Endodermal cell (in vitro differentiated cells): ENCODE data around the gene BATF3. TPM values are rescaled to one million over a fixed set of nuclear protein-coding genes. Genes with fewer than 3 reads are reported as not detected.

Experiments used
- DNase-seq: peaks from one replicate; pipeline ENCODE4 v3.0.0-alpha.2; 2017
- H3K27ac ChIP-seq: 2 replicates; pipeline ENCODE4 v1.5.1; 2013; ENCODE audit warnings: mild to moderate bottlenecking, low read depth, low read length, moderate library complexity
- H3K27me3 ChIP-seq: 2 replicates; pipeline ENCODE4 v1.6.1; 2013; ENCODE audit warnings: mild to moderate bottlenecking, low read length, moderate library complexity; ENCODE audit not compliant: insufficient read depth, control insufficient read depth, poor library complexity, severe bottlenecking
- H3K36me3 ChIP-seq: 2 replicates; pipeline ENCODE4 v1.7.0; 2013; ENCODE audit warnings: mild to moderate bottlenecking, low read length, moderate library complexity; ENCODE audit not compliant: control insufficient read depth, insufficient read depth
- H3K4me1 ChIP-seq: one replicate; pipeline ENCODE4 v1.7.0; 2013; ENCODE audit warnings: low read length; ENCODE audit not compliant: control insufficient read depth, insufficient read depth
- H3K4me3 ChIP-seq: 2 replicates; pipeline ENCODE4 v1.5.1; 2013; ENCODE audit warnings: mild to moderate bottlenecking, low read length, moderate library complexity
- H3K9ac ChIP-seq: 2 replicates; pipeline ENCODE4 v1.6.1; 2013; ENCODE audit warnings: mild to moderate bottlenecking, low read length, moderate library complexity; ENCODE audit not compliant: poor library complexity, severe bottlenecking; ENCODE audit errors: extremely low read depth
- H3K9me3 ChIP-seq: 2 replicates; pipeline ENCODE4 v1.6.1; 2013; ENCODE audit warnings: mild to moderate bottlenecking, low read length, moderate library complexity; ENCODE audit not compliant: control insufficient read depth
- H3K27ac Mint-ChIP-seq: 2 replicates; pipeline ENCODE4 v1.8.0; 2020; ENCODE audit warnings: mixed read lengths
- H3K27me3 Mint-ChIP-seq: 2 replicates; pipeline ENCODE4 v1.8.0; 2021; ENCODE audit warnings: mild to moderate bottlenecking, mixed read lengths; ENCODE audit not compliant: insufficient read depth
- H3K36me3 Mint-ChIP-seq: 2 replicates; pipeline ENCODE4 v1.8.0; 2020; ENCODE audit warnings: low read depth, mixed read lengths
- H3K4me1 Mint-ChIP-seq: 2 replicates; pipeline ENCODE4 v1.8.0; 2020; ENCODE audit warnings: mixed read lengths
- H3K4me3 Mint-ChIP-seq: 2 replicates; pipeline ENCODE4 v1.8.0; 2020; ENCODE audit warnings: mild to moderate bottlenecking, moderate library complexity, mixed read lengths
- H3K9me3 Mint-ChIP-seq: 2 replicates; pipeline ENCODE4 v1.8.0; 2020; ENCODE audit warnings: mild to moderate bottlenecking, mixed read lengths
- WGBS, 2 experiments: methylation state at CpG; one replicate each; pipeline versions ENCODE4 v1.1.5 to v1.1.7; 2013; ENCODE audit warnings: missing lambda C conversion rate in 2 of 2, mixed read lengths in 1 of 2; ENCODE audit not compliant: insufficient coverage in 1 of 2, insufficient read length in 1 of 2; 5-methylcytosine and 5-hydroxymethylcytosine counted together
- total RNA-seq, 2 donors: library from RNA; stranded (reverse); fragmentation: NEBNext Ultra II Directional in 1 of 2; extraction: Animal tissue kit (Norgen Biotek cat#: 25700) in 1 of 2; gene quantifications; 2 replicates in 1 of 2; 3 replicates in 1 of 2; pipeline ENCODE4 v1.2.1, GENCODE V29; 2021
- TF ChIP-seq, protein P1 (sequence below): fragments of 200-600 bp; sonication (generic); conservative IDR thresholded peaks from 2 replicates; pipeline ENCODE4 v1.5.0; 2021; ENCODE audit warnings: antibody characterized with exemption, mild to moderate bottlenecking

BATF3 gene
- total RNA-seq, 2 donors from 2014 or later: 1.5 to 4.0 TPM

DNA sequence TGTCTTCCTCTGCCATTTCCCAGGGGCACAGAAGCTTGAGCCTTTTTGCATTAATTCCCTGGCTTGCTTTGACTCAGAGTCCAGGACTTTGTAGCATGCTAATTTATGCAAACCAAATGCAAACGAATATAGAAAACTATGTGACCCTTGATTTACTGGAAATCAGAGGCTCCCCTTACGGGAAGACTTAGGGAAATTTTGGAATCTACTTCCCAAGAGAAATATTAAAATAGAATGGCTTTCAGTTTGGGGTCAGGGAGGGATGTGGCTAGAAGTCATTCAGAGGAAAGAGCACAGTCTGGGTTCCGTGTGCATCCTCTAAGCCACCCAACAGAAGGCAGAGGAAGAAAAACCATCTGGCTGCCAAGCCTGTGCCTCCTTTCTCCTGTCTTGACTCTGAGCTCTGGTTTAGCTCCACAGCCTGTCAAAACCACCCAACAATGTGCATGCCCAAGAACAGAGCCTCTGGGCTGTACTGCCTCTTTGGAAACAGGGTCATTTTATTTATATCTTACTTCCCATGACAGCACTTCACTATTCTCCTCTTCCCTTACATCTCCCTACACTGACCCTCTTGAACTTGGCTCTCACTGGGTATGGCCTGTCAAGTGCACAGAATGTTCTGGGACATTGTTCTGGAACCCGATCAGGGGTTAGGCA is 61.0 kb downstream of the BATF3 start:
- peaks cover 16% of the 10 kb centered on the region for H3K9me3 Mint-ChIP-seq
- Histone ChIP-seq H3K36me3 (no peaks in the 10 kb centered on the region), H3K27ac (no peak overlapping the region), H3K4me3 (no peak overlapping the region), H3K9ac (no peak overlapping the region), H3K4me1 (peaks cover 9% of the 10 kb centered on the region), H3K27me3 (peaks cover 3% of the 10 kb centered on the region), H3K9me3 (peaks cover 16% of the 10 kb centered on the region)
- WGBS, 2 experiments: 64 to 74% methylated on average over 4 of the region's 4 CpGs
- TF ChIP-seq, protein P1, sequence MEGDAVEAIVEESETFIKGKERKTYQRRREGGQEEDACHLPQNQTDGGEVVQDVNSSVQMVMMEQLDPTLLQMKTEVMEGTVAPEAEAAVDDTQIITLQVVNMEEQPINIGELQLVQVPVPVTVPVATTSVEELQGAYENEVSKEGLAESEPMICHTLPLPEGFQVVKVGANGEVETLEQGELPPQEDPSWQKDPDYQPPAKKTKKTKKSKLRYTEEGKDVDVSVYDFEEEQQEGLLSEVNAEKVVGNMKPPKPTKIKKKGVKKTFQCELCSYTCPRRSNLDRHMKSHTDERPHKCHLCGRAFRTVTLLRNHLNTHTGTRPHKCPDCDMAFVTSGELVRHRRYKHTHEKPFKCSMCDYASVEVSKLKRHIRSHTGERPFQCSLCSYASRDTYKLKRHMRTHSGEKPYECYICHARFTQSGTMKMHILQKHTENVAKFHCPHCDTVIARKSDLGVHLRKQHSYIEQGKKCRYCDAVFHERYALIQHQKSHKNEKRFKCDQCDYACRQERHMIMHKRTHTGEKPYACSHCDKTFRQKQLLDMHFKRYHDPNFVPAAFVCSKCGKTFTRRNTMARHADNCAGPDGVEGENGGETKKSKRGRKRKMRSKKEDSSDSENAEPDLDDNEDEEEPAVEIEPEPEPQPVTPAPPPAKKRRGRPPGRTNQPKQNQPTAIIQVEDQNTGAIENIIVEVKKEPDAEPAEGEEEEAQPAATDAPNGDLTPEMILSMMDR: no peak
- peaks cover 34% of the 10 kb centered on the region for H3K27me3 Mint-ChIP-seq
- H3K27ac Mint-ChIP-seq: no peak overlapping the region
- no peak for DNase-seq
- H3K36me3 Mint-ChIP-seq: no peaks in the 10 kb centered on the region
- no peak overlapping the region for H3K4me3 Mint-ChIP-seq
- H3K4me1 Mint-ChIP-seq: peaks cover 20% of the 10 kb centered on the region

- Histone ChIP-seq H3K36me3 (no peaks in the 10 kb centered on the region), H3K27ac (no peak overlapping the region), H3K9me3 (peaks cover 23% of the 10 kb centered on the region), H3K4me1 (peaks cover 9% of the 10 kb centered on the region), H3K4me3 (no peak overlapping the region), H3K27me3 (peaks cover 3% of the 10 kb centered on the region), H3K9ac (no peak overlapping the region)
- H3K4me3 Mint-ChIP-seq: no peak overlapping the region
- peaks cover 20% of the 10 kb centered on the region for H3K4me1 Mint-ChIP-seq
- H3K27ac Mint-ChIP-seq: no peak overlapping the region
- peaks cover 21% of the 10 kb centered on the region for H3K9me3 Mint-ChIP-seq
- peaks cover 33% of the 10 kb centered on the region for H3K27me3 Mint-ChIP-seq
- TF ChIP-seq, protein P1: no peak
- WGBS, 2 experiments: 87 to 89% methylated on average over 5 of the region's 5 CpGs
- no peak for DNase-seq
- H3K36me3 Mint-ChIP-seq: no peaks in the 10 kb centered on the region
Measured at GRCh38 chr1:212637902-212638301, 61.7 kb downstream of the BATF3 start.

Other genes with a start within 250 kb of the BATF3 start
- gene ATF3, start 91.1 kb downstream of the BATF3 start, total RNA-seq: 10 to 100 TPM; 12.6 to 24.0 TPM
- gene NSL1, start 91.9 kb upstream of the BATF3 start, total RNA-seq: 10 to 100 TPM; 47.6 to 57.7 TPM
- gene TATDN3, start 92.1 kb upstream of the BATF3 start, total RNA-seq: 10 to 100 TPM; 14.9 to 26.3 TPM
- not detected for gene SPATA45, start 147.8 kb upstream of the BATF3 start, total RNA-seq
- 10 to 100 TPM; 47.3 to 49.2 TPM for gene FLVCR1, start 158.4 kb upstream of the BATF3 start, total RNA-seq